CD4-positive, alpha-beta T cell (primary cell): ENCODE measurements around the gene CDK14. TPM values are rescaled to one million over a fixed set of nuclear protein-coding genes. Genes with fewer than 3 reads are reported as not detected.

Experiments
- ATAC-seq: fragments of 200-7000 bp; cut with Tn5 transposase; one replicate; pipeline ENCODE4 v1.10.0; 2022; ENCODE audit warnings: mild to moderate bottlenecking; ENCODE audit not compliant: poor library complexity
- CTCF ChIA-PET: fragments of 350-600 bp; sonication (Branson Sonifier 250); formaldehyde crosslinking; loops from one replicate; lab custom pipeline; 2021; ENCODE audit warnings: antibody characterized with exemption, inconsistent platforms; lab: Charles Lee
- POLR2A ChIA-PET: fragments of 350-600 bp; sonication (Branson Sonifier 250); formaldehyde crosslinking; loops from one replicate; lab custom pipeline; 2021; ENCODE audit warnings: antibody characterized with exemption, inconsistent platforms; lab: Charles Lee
- DNase-seq, 14 experiments: peaks; one replicate each; pipeline ENCODE4 v3.0.0-alpha.2; 2013 to 2020; ENCODE audit warnings: mixed read lengths in 2 of 14
- H3K27ac ChIP-seq, 2 donors: one replicate each; pipeline versions ENCODE4 v1.5.1 to v1.7.0; 2013; ENCODE audit warnings: low read length in 2 of 2, low read depth in 1 of 2, mild to moderate bottlenecking in 1 of 2
- H3K27me3 ChIP-seq, 2 experiments: 1 replicate in 1 of 2; 2 replicates in 1 of 2; pipeline versions ENCODE4 v1.6.1 to v1.7.0; 2013; ENCODE audit warnings: low read length in 2 of 2, control low read depth in 1 of 2, mild to moderate bottlenecking in 1 of 2, moderate library complexity in 1 of 2; ENCODE audit not compliant: insufficient read depth in 2 of 2, control insufficient read depth in 1 of 2
- H3K36me3 ChIP-seq: one replicate; pipeline ENCODE4 v1.6.1; 2013; ENCODE audit warnings: low read length, control low read depth; ENCODE audit not compliant: insufficient read depth
- H3K4me1 ChIP-seq: one replicate; pipeline ENCODE4 v1.6.1; 2013; ENCODE audit warnings: low read length, control low read depth; ENCODE audit not compliant: insufficient read depth
- H3K4me3 ChIP-seq: one replicate; pipeline ENCODE4 v1.5.1; 2013; ENCODE audit warnings: mild to moderate bottlenecking, low read length, moderate library complexity
- H3K9me3 ChIP-seq, 2 experiments: 1 replicate in 1 of 2; 2 replicates in 1 of 2; pipeline versions ENCODE4 v1.6.1 to v1.7.0; 2013; ENCODE audit warnings: low read length in 2 of 2, mild to moderate bottlenecking in 2 of 2, control low read depth in 1 of 2, moderate library complexity in 1 of 2; ENCODE audit not compliant: control insufficient read depth in 1 of 2, insufficient read depth in 1 of 2
- H3K27ac Mint-ChIP-seq: one replicate; pipeline ENCODE4 v1.8.0; 2020; ENCODE audit warnings: mixed read lengths
- H3K27me3 Mint-ChIP-seq: one replicate; pipeline ENCODE4 v1.8.0; 2021; ENCODE audit warnings: mixed read lengths
- H3K36me3 Mint-ChIP-seq: one replicate; pipeline ENCODE4 v1.8.0; 2021; ENCODE audit warnings: low read depth, mixed read lengths
- H3K4me1 Mint-ChIP-seq: one replicate; pipeline ENCODE4 v1.8.0; 2021; ENCODE audit warnings: low read depth, mixed read lengths
- H3K4me3 Mint-ChIP-seq: one replicate; pipeline ENCODE4 v1.8.0; 2020; ENCODE audit warnings: mild to moderate bottlenecking, mixed read lengths
- H3K9me3 Mint-ChIP-seq: one replicate; pipeline ENCODE4 v1.8.0; 2020; ENCODE audit warnings: mixed read lengths
- CTCF ChIP-seq: fragments of 200-600 bp; IDR thresholded peaks from one replicate; pipeline ENCODE4 v1.8.0; 2022; ENCODE audit warnings: antibody characterized with exemption, mild to moderate bottlenecking
- intact Hi-C, 2 experiments: fragments of 100-400 bp; cut with DNase I in 1 of 2; cut with micrococcal nuclease in 1 of 2; formaldehyde crosslinking; loops; one replicate each; pipeline versions ENCODE4 v1.15.1 to v1.9.0; 2023 to 2025; cut with DNase I, micrococcal nuclease
- total RNA-seq, 174 experiments: library from RNA in 2 of 174; stranded (reverse) in 2 of 174; gene quantifications; one replicate each; pipeline ENCODE4 v1.2.3 and lab custom pipeline; 2021 to 2026

The CDK14 gene
- total RNA-seq, 2 experiments from 2014 or later = 0.45 to 0.47 TPM

- CTCF ChIA-PET = no interaction called here
- ATAC-seq = no peak
These were observed 273.2 kb downstream of the CDK14 start for GRCh38 chr7:90869335-90869734.

GRCh38 chr7:90876701-90877100 is 280.6 kb downstream of the CDK14 start:
- TF ChIP-seq CTCF = no peak
- Histone ChIP-seq H3K27ac (no peak overlapping the region), H3K27me3 (no peaks in the 10 kb centered on the region), H3K36me3 (no peaks in the 10 kb centered on the region), H3K4me3 (no peak overlapping the region), H3K4me1 (no peaks in the 10 kb centered on the region), H3K9me3 (peaks cover 0 to 11% of the 10 kb centered on the region in 2 experiments)
- ChIA-PET POLR2A (no interaction called here), CTCF (no interaction called here)
- DNase-seq (no peak), ATAC-seq (no peak)
- Mint-ChIP-seq H3K9me3 (no peaks in the 10 kb centered on the region), H3K36me3 (no peaks in the 10 kb centered on the region), H3K27me3 (no peaks in the 10 kb centered on the region), H3K4me3 (no peak overlapping the region), H3K27ac (no peak overlapping the region), H3K4me1 (no peaks in the 10 kb centered on the region)
- intact Hi-C loops = no loop called here

More at GRCh38 chr7:90869335-90869734, 273.2 kb downstream of the CDK14 start:
- TF ChIP-seq CTCF = no peak
- POLR2A ChIA-PET = no interaction called here
- no peaks in the 10 kb centered on the region for H3K4me1 Mint-ChIP-seq
- Histone ChIP-seq H3K27me3 (no peaks in the 10 kb centered on the region), H3K9me3 (peaks cover 0 to under 1% of the 10 kb centered on the region in 2 experiments), H3K36me3 (no peaks in the 10 kb centered on the region), H3K4me3 (no peak overlapping the region), H3K27ac (no peak overlapping the region), H3K4me1 (no peaks in the 10 kb centered on the region)
- H3K27ac Mint-ChIP-seq = no peak overlapping the region
- no peaks in the 10 kb centered on the region for H3K9me3 Mint-ChIP-seq
- no peaks in the 10 kb centered on the region for H3K27me3 Mint-ChIP-seq
- no peak for DNase-seq
- no peak overlapping the region for H3K4me3 Mint-ChIP-seq
- intact Hi-C loops = no loop called here
- H3K36me3 Mint-ChIP-seq = no peaks in the 10 kb centered on the region

GRCh38 chr7:90877201-90877600 is 281.1 kb downstream of the CDK14 start:
- no peaks in the 10 kb centered on the region for H3K27me3 Mint-ChIP-seq
- CTCF ChIA-PET = no interaction called here
- H3K27ac Mint-ChIP-seq = no peak overlapping the region
- intact Hi-C loops = no loop called here
- H3K4me1 ChIP-seq = no peaks in the 10 kb centered on the region
- no peaks in the 10 kb centered on the region for H3K36me3 Mint-ChIP-seq
- H3K4me1 Mint-ChIP-seq = no peaks in the 10 kb centered on the region
- no peak overlapping the region for H3K27ac ChIP-seq
- ATAC-seq = no peak
- no peaks in the 10 kb centered on the region for H3K27me3 ChIP-seq
- no peaks in the 10 kb centered on the region for H3K9me3 Mint-ChIP-seq
- no peak for DNase-seq
- TF ChIP-seq CTCF = no peak
- peaks cover 0 to 11% of the 10 kb centered on the region in 2 experiments for H3K9me3 ChIP-seq
- POLR2A ChIA-PET = no interaction called here
- H3K36me3 ChIP-seq = no peaks in the 10 kb centered on the region
- no peak overlapping the region for H3K4me3 ChIP-seq
- H3K4me3 Mint-ChIP-seq = no peak overlapping the region
